IMR-90 (cell line): ENCODE results near the gene NRP2. TPM values are rescaled to one million over a fixed set of nuclear protein-coding genes. Genes with fewer than 3 reads are reported as not detected.

Source experiments
- ATAC-seq: fragments of 200-7000 bp; cut with Tn5 transposase; 2 replicates; pipeline ENCODE4 v1.9.1; 2020; ENCODE audit warnings: low read depth, mild to moderate bottlenecking, moderate library complexity
- BruUV-seq: library from RNA; stranded (reverse); fragments of 400-500 nt; replicated peaks from 2 replicates; lab custom pipeline; 2021; lab: Mats Ljungman, UMichigan
- CTCF ChIA-PET: fragments of 300-600 bp; formaldehyde crosslinking; extraction: SDS; loops from one replicate; lab custom pipeline; 2021; ENCODE audit warnings: antibody characterized with exemption; lab: Yijun Ruan, JAX
- POLR2A ChIA-PET: fragments of 300-600 bp; sonication (Branson Sonifier 250); formaldehyde crosslinking; loops from one replicate; lab custom pipeline; 2022; ENCODE audit warnings: antibody characterized with exemption; ENCODE audit not compliant: unreplicated experiment; lab: Charles Lee
- DNase-seq: peaks from one replicate; pipeline ENCODE4 v3.0.0; 2013
- H2AFZ ChIP-seq: replicated peaks from 2 replicates; pipeline ENCODE3; 2013; ENCODE audit warnings: low read length, mild to moderate bottlenecking; ENCODE audit not compliant: poor library complexity
- H2AK5ac ChIP-seq: 2 replicates; pipeline ENCODE4 v1.6.1; 2013; ENCODE audit warnings: low read depth, low read length, inconsistent platforms
- H2AK9ac ChIP-seq: replicated peaks from 2 replicates; pipeline ENCODE3; 2013; ENCODE audit warnings: mild to moderate bottlenecking, low read depth, low read length, moderate library complexity; ENCODE audit not compliant: poor library complexity
- H2BK120ac ChIP-seq: 2 replicates; pipeline ENCODE4 v1.6.1; 2013; ENCODE audit warnings: low read depth, low read length, inconsistent platforms
- H2BK15ac ChIP-seq: 3 replicates; pipeline ENCODE4 v1.6.1; 2013; ENCODE audit warnings: low read depth, low read length, inconsistent platforms
- H2BK20ac ChIP-seq: 2 replicates; pipeline ENCODE4 v1.6.1; 2013; ENCODE audit warnings: low read depth, mild to moderate bottlenecking, inconsistent platforms, low read length, moderate library complexity
- H2BK5ac ChIP-seq: 2 replicates; pipeline ENCODE4 v1.6.1; 2013; ENCODE audit warnings: mild to moderate bottlenecking, low read depth, low read length, inconsistent platforms; ENCODE audit not compliant: poor library complexity, severe bottlenecking
- H3K14ac ChIP-seq: replicated peaks from 2 replicates; pipeline ENCODE4 v1.6.1; 2013; ENCODE audit warnings: low read depth, low read length, inconsistent platforms
- H3K18ac ChIP-seq: 2 replicates; pipeline ENCODE4 v1.6.1; 2013; ENCODE audit warnings: low read depth, low read length, control low read depth
- H3K23ac ChIP-seq: 2 replicates; pipeline ENCODE4 v1.6.1; 2013; ENCODE audit warnings: low read depth, low read length, inconsistent platforms
- H3K27ac ChIP-seq: 2 replicates; pipeline ENCODE4 v1.5.1; 2013; ENCODE audit warnings: mild to moderate bottlenecking, control low read depth, low read length; ENCODE audit not compliant: insufficient read depth
- H3K27me3 ChIP-seq: 2 replicates; pipeline ENCODE4 v1.6.1; 2013; ENCODE audit warnings: low read length; ENCODE audit not compliant: control insufficient read depth, insufficient read depth
- H3K36me3 ChIP-seq: 2 replicates; pipeline ENCODE4 v1.6.1; 2013; ENCODE audit warnings: low read length, mixed read lengths; ENCODE audit not compliant: control insufficient read depth, insufficient read depth
- H3K4ac ChIP-seq: 2 replicates; pipeline ENCODE4 v1.6.1; 2013; ENCODE audit warnings: low read depth, low read length, inconsistent platforms
- H3K4me1 ChIP-seq: 2 replicates; pipeline ENCODE4 v1.6.1; 2013; ENCODE audit warnings: low read length, mixed read lengths; ENCODE audit not compliant: control insufficient read depth, insufficient read depth
- H3K4me2 ChIP-seq: 2 replicates; pipeline ENCODE4 v1.6.1; 2013; ENCODE audit warnings: low read depth, mild to moderate bottlenecking, control low read depth, low read length, moderate library complexity
- H3K4me3 ChIP-seq: 2 replicates; pipeline ENCODE4 v1.5.1; 2013; ENCODE audit warnings: low read depth, mild to moderate bottlenecking, control low read depth, low read length, moderate library complexity; ENCODE audit not compliant: insufficient read depth
- H3K56ac ChIP-seq: 2 replicates; pipeline ENCODE4 v1.6.1; 2013; ENCODE audit warnings: low read length, inconsistent platforms; ENCODE audit not compliant: insufficient read depth; ENCODE audit errors: extremely low read depth
- H3K79me1 ChIP-seq, 2 experiments: 2 replicates each; pipeline ENCODE4 v1.6.1; 2013; ENCODE audit warnings: low read length in 2 of 2, inconsistent platforms in 1 of 2, low read depth in 1 of 2
- H3K9ac ChIP-seq: 2 replicates; pipeline ENCODE4 v1.6.1; 2013; ENCODE audit warnings: low read depth, low read length, control low read depth
- H3K9me1 ChIP-seq: 2 replicates; pipeline ENCODE4 v1.6.1; 2013; ENCODE audit warnings: low read length, inconsistent platforms; ENCODE audit not compliant: insufficient read depth
- H3K9me3 ChIP-seq: 2 replicates; pipeline ENCODE4 v1.6.1; 2013; ENCODE audit warnings: low read length; ENCODE audit not compliant: control insufficient read depth, insufficient read depth
- H4K20me1 ChIP-seq: 2 replicates; pipeline ENCODE4 v1.6.1; 2013; ENCODE audit warnings: low read length, inconsistent platforms; ENCODE audit not compliant: insufficient read depth
- H4K5ac ChIP-seq: 2 replicates; pipeline ENCODE4 v1.6.1; 2013; ENCODE audit warnings: mild to moderate bottlenecking, low read depth, low read length, control low read depth
- H4K8ac ChIP-seq, 2 experiments: 2 replicates each; pipeline ENCODE4 v1.6.1; 2013; ENCODE audit warnings: low read depth in 2 of 2, low read length in 2 of 2, control low read depth in 1 of 2, inconsistent platforms in 1 of 2
- H4K91ac ChIP-seq: 2 replicates; pipeline ENCODE4 v1.6.1; 2013; ENCODE audit warnings: low read depth, low read length, inconsistent platforms; ENCODE audit not compliant: insufficient read depth
- BHLHE40 ChIP-seq: fragments of 150-350 bp; IDR thresholded peaks from 2 replicates; pipeline ENCODE4 v1.6.1; 2016; ENCODE audit warnings: mild to moderate bottlenecking, low read depth, low read length
- CEBPB ChIP-seq: IDR thresholded peaks from 2 replicates; pipeline ENCODE4 v1.6.1; 2012; ENCODE audit warnings: low read depth, low read length, improper control_type of control experiment
- CHD1 ChIP-seq: IDR thresholded peaks from 2 replicates; pipeline ENCODE4 v1.6.1; 2012; ENCODE audit warnings: low read depth, low read length, improper control_type of control experiment
- FOS ChIP-seq: fragments of 150-350 bp; IDR thresholded peaks from 2 replicates; pipeline ENCODE4 v1.6.1; 2016; ENCODE audit warnings: low read depth, low read length
- MAFK ChIP-seq: IDR thresholded peaks from 2 replicates; pipeline ENCODE4 v1.6.1; 2012; ENCODE audit warnings: low read depth, low read length, improper control_type of control experiment
- MAZ ChIP-seq: IDR thresholded peaks from 2 replicates; pipeline ENCODE4 v1.6.1; 2012; ENCODE audit warnings: low read depth, mild to moderate bottlenecking, low read length, improper control_type of control experiment, moderate library complexity, borderline replicate concordance
- MXI1 ChIP-seq: IDR thresholded peaks from 2 replicates; pipeline ENCODE4 v1.6.1; 2012; ENCODE audit warnings: low read depth, mild to moderate bottlenecking, low read length, moderate library complexity, borderline replicate concordance
- NFE2L2 ChIP-seq: fragments of 150-350 bp; IDR thresholded peaks from 2 replicates; pipeline ENCODE4 v1.6.1; 2016; ENCODE audit warnings: low read depth, mild to moderate bottlenecking, low read length
- POLR2A ChIP-seq: IDR thresholded peaks from 2 replicates; pipeline ENCODE4 v1.6.1; 2012; ENCODE audit warnings: mild to moderate bottlenecking, low read depth, low read length
- RCOR1 ChIP-seq: IDR thresholded peaks from 2 replicates; pipeline ENCODE4 v1.6.1; 2012; ENCODE audit warnings: mild to moderate bottlenecking, low read length, improper control_type of control experiment; ENCODE audit not compliant: insufficient replicate concordance
- RFX5 ChIP-seq: IDR thresholded peaks from 2 replicates; pipeline ENCODE4 v1.8.0; 2012; ENCODE audit warnings: low read depth, mild to moderate bottlenecking, low read length, moderate library complexity
- SMC3 ChIP-seq: fragments of 150-350 bp; IDR thresholded peaks from 2 replicates; pipeline ENCODE4 v1.6.1; 2016; ENCODE audit warnings: low read depth, mild to moderate bottlenecking, antibody characterized with exemption, low read length, moderate library complexity
- WGBS, 2 experiments: methylation state at CpG; one replicate each; pipeline versions ENCODE4 v1.1.5 to v1.1.7; 2013; ENCODE audit warnings: missing lambda C conversion rate in 2 of 2; ENCODE audit not compliant: insufficient read length in 1 of 2; ENCODE audit errors: extremely low coverage in 2 of 2; 5-methylcytosine and 5-hydroxymethylcytosine counted together
- dilution Hi-C: fragments of 300-500 bp; cut with HindIII; formaldehyde crosslinking; loops from one replicate; pipeline ENCODE4 v1.14.3; 2018; ENCODE audit warnings: low sequenced_read_pairs; ENCODE audit not compliant: unreplicated experiment
- in situ Hi-C: fragments of 300-500 bp; cut with MboI; formaldehyde crosslinking; loops from 3 replicates; pipeline ENCODE4 v1.14.3; 2019; ENCODE audit warnings: low sequenced_read_pairs, inconsistent platforms, mixed read lengths
- intact Hi-C: fragments of 100-400 bp; cut with micrococcal nuclease; formaldehyde crosslinking; loops from 2 replicates; pipeline ENCODE4 v1.10.0; 2022
- polyA plus RNA-seq, 3 experiments: library from polyadenylated mRNA; depleted of rRNA; stranded (reverse); fragments of >200 nt; gene quantifications; 2 replicates each; pipeline ENCODE4 v1.2.3, GENCODE V29; 2012; ENCODE audit warnings: low replicate concordance in 1 of 3
- total RNA-seq: library from RNA; depleted of rRNA; stranded (reverse); fragments of >200 nt; gene quantifications from 2 replicates; pipeline ENCODE4 v1.2.3, GENCODE V29; 2012
- TF ChIP-seq, protein P1 (sequence below): fragments of 150-350 bp; IDR thresholded peaks from 2 replicates; pipeline ENCODE4 v1.6.1; 2017; ENCODE audit warnings: mild to moderate bottlenecking, antibody characterized with exemption, low read length, low read depth
- TF ChIP-seq, protein P2 (sequence below): conservative IDR thresholded peaks from 2 replicates; pipeline ENCODE4 v1.5.1; 2012; ENCODE audit warnings: mild to moderate bottlenecking, low read depth, low read length, improper control_type of control experiment
- TF ChIP-seq, protein P3 (sequence below): fragments of 150-350 bp; IDR thresholded peaks from 2 replicates; pipeline ENCODE4 v1.6.1; 2016; ENCODE audit warnings: low read depth, mild to moderate bottlenecking, low read length, moderate library complexity, borderline replicate concordance

Gene NRP2
- total and polyA plus RNA-seq, 2 of the 4 experiments (the other 2 are of a cell fraction) = 46.4 to 51.3 TPM

DNA sequence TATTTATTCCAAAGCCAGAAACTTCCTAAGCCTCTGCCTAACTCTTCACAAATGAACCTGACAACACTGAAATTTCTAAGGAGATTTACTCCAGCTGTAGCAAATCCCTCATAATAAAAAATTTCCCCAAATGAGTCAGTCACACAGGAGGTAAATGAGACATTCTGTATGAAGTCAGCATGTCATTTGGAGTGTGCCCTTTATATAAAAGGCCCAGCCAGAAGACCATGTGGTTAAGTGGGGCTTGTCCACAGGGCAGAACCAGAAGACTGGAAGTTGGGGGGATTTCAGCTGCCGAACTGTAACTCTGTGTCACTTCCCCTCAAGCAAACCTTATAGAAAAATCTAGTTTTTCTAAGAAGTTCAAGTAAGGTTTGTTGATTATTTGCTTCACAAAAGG, 30.2 kb downstream of the NRP2 start:
- H3K36me3 ChIP-seq = peaks cover 12% of the 10 kb centered on the region
- 0 out of 3 replicates have a peak overlapping the region, but pooled peaks have one; percentile 41 for H2BK15ac ChIP-seq
- peak overlapping the region in 1 of 2 experiments; percentile 22; a peak in 1 of 4 replicates for H4K8ac ChIP-seq
- dilution Hi-C loops = no loop called here
- H3K4me1 ChIP-seq = peaks cover 32% of the 10 kb centered on the region
- peak overlapping the region; percentile 32; the same call in 1 of the 2 replicates for H3K4ac ChIP-seq
- H4K20me1 ChIP-seq = no peaks in the 10 kb centered on the region
- peak; percentile 22; the same call in 1 of the 2 replicates for ATAC-seq
- no peak overlapping the region for H2AK9ac ChIP-seq
- no peak overlapping the region for H3K27ac ChIP-seq
- H3K23ac ChIP-seq = no peak overlapping the region; the same call in 1 of the 2 replicates
- DNase-seq = peak; percentile 92
- no peak overlapping the region for H4K91ac ChIP-seq
- POLR2A ChIA-PET = interaction anchor here (0.6 kb wide), 1 partner anchor 1805 kb away, joined by 3 read pairs; no protein-coding TSS in a partner anchor
- 0 out of 2 replicates have a peak overlapping the region, but pooled peaks have one; percentile 31 for H3K56ac ChIP-seq
- H3K14ac ChIP-seq = no peak overlapping the region; the same call in 1 of the 2 replicates
- H2AFZ ChIP-seq = no peak overlapping the region
- no peaks in the 10 kb centered on the region for H3K27me3 ChIP-seq
- in situ Hi-C loops = no loop called here
- intact Hi-C loops = no loop called here
- no CpG with 5 or more reads among the region's 1 CpG for WGBS, 2 experiments
- H3K9me1 ChIP-seq = peaks cover 28% of the 10 kb centered on the region
- H2BK120ac ChIP-seq = peak overlapping the region; percentile 2; the same call in 1 of the 2 replicates
- H3K18ac ChIP-seq = peak overlapping the region; percentile 70; the same call in 1 of the 2 replicates
- peak overlapping the region; percentile 60; the same call in 1 of the 2 replicates for H2BK20ac ChIP-seq
- H3K79me1 ChIP-seq = peaks cover 31 to 61% of the 10 kb centered on the region in 2 experiments
- H2AK5ac ChIP-seq = no peak overlapping the region
- no peaks in the 10 kb centered on the region for H3K9me3 ChIP-seq
- no TSS peak for BruUV-seq
- H3K4me3 ChIP-seq = no peak overlapping the region
- H3K9ac ChIP-seq = no peak overlapping the region
- H3K4me2 ChIP-seq = peak overlapping the region; percentile 41; the same call in 1 of the 2 replicates
- H2BK5ac ChIP-seq = peak overlapping the region; percentile 38
- H4K5ac ChIP-seq = no peak overlapping the region; the same call in 1 of the 2 replicates
- CTCF ChIA-PET = interaction anchor here (1.0 kb wide), 1 partner anchor 10 kb away, joined by 3 read pairs; no protein-coding TSS in a partner anchor
- TF ChIP-seq, protein P1, sequence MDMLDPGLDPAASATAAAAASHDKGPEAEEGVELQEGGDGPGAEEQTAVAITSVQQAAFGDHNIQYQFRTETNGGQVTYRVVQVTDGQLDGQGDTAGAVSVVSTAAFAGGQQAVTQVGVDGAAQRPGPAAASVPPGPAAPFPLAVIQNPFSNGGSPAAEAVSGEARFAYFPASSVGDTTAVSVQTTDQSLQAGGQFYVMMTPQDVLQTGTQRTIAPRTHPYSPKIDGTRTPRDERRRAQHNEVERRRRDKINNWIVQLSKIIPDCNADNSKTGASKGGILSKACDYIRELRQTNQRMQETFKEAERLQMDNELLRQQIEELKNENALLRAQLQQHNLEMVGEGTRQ = no peak
- TF ChIP-seq CHD1 = no peak
- TF ChIP-seq, protein P2, sequence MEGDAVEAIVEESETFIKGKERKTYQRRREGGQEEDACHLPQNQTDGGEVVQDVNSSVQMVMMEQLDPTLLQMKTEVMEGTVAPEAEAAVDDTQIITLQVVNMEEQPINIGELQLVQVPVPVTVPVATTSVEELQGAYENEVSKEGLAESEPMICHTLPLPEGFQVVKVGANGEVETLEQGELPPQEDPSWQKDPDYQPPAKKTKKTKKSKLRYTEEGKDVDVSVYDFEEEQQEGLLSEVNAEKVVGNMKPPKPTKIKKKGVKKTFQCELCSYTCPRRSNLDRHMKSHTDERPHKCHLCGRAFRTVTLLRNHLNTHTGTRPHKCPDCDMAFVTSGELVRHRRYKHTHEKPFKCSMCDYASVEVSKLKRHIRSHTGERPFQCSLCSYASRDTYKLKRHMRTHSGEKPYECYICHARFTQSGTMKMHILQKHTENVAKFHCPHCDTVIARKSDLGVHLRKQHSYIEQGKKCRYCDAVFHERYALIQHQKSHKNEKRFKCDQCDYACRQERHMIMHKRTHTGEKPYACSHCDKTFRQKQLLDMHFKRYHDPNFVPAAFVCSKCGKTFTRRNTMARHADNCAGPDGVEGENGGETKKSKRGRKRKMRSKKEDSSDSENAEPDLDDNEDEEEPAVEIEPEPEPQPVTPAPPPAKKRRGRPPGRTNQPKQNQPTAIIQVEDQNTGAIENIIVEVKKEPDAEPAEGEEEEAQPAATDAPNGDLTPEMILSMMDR = no peak
- TF ChIP-seq NFE2L2 = no peak
- 0 out of 2 replicates have a peak, but pooled peaks have one; percentile 20 for TF ChIP-seq BHLHE40
- TF ChIP-seq, protein P3, sequence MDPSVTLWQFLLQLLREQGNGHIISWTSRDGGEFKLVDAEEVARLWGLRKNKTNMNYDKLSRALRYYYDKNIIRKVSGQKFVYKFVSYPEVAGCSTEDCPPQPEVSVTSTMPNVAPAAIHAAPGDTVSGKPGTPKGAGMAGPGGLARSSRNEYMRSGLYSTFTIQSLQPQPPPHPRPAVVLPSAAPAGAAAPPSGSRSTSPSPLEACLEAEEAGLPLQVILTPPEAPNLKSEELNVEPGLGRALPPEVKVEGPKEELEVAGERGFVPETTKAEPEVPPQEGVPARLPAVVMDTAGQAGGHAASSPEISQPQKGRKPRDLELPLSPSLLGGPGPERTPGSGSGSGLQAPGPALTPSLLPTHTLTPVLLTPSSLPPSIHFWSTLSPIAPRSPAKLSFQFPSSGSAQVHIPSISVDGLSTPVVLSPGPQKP = no peak
- no peak for TF ChIP-seq RFX5
- no peak for TF ChIP-seq MAZ
- no peak for TF ChIP-seq RCOR1
- TF ChIP-seq FOS = peak; percentile 33; the same call in 1 of the 2 replicates
- TF ChIP-seq MAFK = 0 out of 2 replicates have a peak, but pooled peaks have one; percentile 6
- peak; percentile 68; the same call in 1 of the 2 replicates for TF ChIP-seq MXI1
- no peak for TF ChIP-seq CEBPB
- TF ChIP-seq SMC3 = no peak
- TF ChIP-seq POLR2A = no peak
